T-helper 2 cell treated with Interferon-gamma antibody and Interleukin-4, amounts not matched to agents 100 ng/mL and 5 ng/mL, for 36 hours (primary cell): ENCODE data around the gene COL8A1. TPM values are rescaled to one million over a fixed set of nuclear protein-coding genes. Genes with fewer than 3 reads are reported as not detected.

Source experiments
- intact Hi-C: fragments of 100-400 bp; cut with micrococcal nuclease; formaldehyde crosslinking; loops from one replicate; pipeline ENCODE4 v1.15.1; 2023
- total RNA-seq: library from RNA; stranded (reverse); gene quantifications from 2 replicates; pipeline ENCODE4 v1.2.3, GENCODE V29; 2022

COL8A1 gene
- total RNA-seq, 1 donor from 2014 or later: not detected

GRCh38 chr3:99789011-99789721 lies 150.8 kb downstream of the COL8A1 start:
- intact Hi-C loops: no loop called here

DNA sequence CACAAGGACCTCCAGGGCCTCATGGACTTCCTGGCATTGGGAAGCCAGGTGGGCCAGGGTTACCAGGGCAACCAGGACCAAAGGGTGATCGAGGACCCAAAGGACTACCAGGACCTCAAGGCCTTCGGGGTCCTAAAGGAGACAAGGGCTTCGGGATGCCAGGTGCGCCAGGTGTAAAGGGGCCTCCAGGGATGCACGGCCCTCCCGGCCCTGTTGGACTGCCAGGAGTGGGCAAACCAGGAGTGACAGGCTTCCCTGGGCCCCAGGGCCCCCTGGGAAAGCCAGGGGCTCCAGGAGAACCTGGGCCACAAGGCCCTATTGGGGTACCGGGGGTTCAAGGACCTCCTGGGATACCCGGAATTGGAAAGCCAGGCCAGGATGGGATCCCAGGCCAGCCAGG lies 156.1 kb downstream of the COL8A1 start:
- intact Hi-C loops: no loop called here

- intact Hi-C loops: no loop called here
Observed at GRCh38 chr3:99795573-99795972, 157.2 kb downstream of the COL8A1 start.

DNA sequence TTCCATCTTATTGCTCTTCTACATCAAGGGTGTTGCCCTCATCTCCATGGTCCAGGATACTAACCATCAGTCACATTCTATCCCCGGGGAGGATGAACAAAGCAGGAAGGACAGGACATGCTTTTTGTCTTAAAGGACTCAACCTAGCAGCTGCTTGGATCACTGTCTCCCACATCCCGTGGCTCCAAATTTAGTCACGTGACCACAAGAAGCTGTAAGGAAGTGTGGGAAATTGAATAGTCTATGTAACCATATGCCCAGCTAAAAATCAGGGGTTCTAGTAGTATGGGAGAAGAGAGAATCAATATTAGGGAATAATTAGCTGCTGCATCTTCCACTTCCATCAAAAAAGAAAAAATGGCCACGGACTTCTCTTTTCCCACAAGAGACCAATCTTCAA lies 161.0 kb downstream of the COL8A1 start:
- intact Hi-C loops: no loop called here

- intact Hi-C loops: no loop called here
Observed at GRCh38 chr3:99803297-99803696, 164.9 kb downstream of the COL8A1 start.

GRCh38 chr3:99805160-99805559 lies 166.8 kb downstream of the COL8A1 start:
- intact Hi-C loops: no loop called here

DNA sequence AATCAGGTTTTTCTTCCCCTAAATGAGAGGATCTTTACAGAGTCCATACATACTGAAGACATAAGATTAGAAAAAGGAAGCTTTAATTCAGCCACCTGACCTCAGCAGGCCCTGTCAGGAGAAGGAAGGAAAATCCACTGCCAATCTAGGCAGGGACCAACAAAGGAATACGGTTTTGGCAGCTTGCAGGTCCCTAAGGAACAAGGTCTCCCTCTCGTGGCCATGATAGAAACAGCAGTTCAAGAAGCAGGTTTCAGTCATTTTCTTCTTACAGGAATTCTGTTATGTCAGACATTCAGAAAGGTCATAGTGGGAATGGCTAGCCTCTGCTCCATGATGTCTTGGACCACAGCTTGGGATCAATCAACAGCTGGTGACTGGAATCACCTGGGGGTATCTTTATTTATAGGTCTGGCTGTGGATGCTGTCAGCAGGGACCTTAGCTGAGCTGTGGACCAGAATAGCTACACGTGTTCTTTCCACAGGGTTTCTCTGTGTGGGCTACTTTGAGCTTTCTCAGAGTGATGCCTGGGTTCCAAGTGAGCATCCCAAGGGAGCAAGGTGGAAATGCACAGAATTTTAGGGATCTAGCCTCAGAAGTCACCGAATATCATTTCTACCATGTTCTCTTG lies 169.9 kb downstream of the COL8A1 start:
- intact Hi-C loops: no loop called here

GRCh38 chr3:99809565-99809964 lies 171.2 kb downstream of the COL8A1 start:
- intact Hi-C loops: no loop called here

GRCh38 chr3:99810403-99810802 lies 172.0 kb downstream of the COL8A1 start:
- intact Hi-C loops: loop anchor here (10.0 kb wide), 4 partner anchors 794 to 1986 kb away; partner anchors contain the start of genes ADGRG7, CRYBG3, DCBLD2 and GABRR3

DNA sequence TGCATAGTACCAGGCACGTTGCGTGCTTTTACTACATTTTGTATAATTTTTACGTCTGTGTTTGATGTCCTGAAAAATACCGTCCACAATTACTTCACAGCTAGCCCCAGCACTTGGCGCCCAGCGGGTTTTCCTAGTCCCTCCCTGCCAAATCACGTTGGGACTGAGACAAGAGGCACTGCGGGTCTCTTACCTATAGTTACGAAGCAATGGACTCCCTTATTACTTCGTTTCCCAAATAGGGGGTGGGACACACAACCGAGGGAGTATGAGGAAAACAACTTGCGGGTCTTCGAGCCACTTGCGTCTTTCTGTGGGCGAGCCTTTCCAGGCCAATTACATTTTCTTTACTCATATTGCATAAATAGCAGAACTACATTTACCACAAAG lies 178.6 kb downstream of the COL8A1 start:
- intact Hi-C loops: loop anchor here (1.0 to 10.0 kb wide), 11 partner anchors 394 to 1992 kb away; partner anchors contain the start of genes ADGRG7, CPOX, CRYBG3 and DCBLD2

GRCh38 chr3:99817437-99818240 lies 179.2 kb downstream of the COL8A1 start, which contains the start of gene CMSS1:
Gene CMSS1, plus strand, starts transcription at chr3:99817862.
- intact Hi-C loops: loop anchor here (1.0 to 10.0 kb wide), 11 partner anchors 393 to 1993 kb away; partner anchors contain the start of genes ADGRG7, CPOX, CRYBG3 and DCBLD2

DNA sequence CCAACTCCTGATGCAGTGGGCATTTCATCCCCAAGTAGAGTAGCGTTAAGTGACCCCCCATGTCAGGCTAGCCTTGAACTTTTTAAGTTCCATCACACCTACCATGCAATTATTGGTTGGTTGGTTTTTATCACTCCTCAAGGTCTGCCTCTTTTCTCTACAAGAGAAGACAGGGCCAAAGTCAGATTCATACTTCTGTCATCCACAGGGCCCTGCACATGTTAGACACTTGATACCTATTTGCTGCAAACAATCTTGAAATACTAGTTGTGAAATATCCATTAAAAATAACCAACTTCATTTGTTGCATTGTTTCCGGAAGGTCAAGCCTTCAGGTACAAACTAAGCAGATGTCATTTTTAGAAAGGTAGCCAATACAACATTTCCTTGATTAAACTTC lies 180.4 kb downstream of the COL8A1 start:
- intact Hi-C loops: loop anchor here (5.0 to 10.0 kb wide), 7 partner anchors 786 to 1994 kb away; partner anchors contain the start of genes ADGRG7, CPOX, CRYBG3 and DCBLD2

- intact Hi-C loops: no loop called here
Observed at GRCh38 chr3:99823723-99824711, 185.6 kb downstream of the COL8A1 start.

GRCh38 chr3:99825004-99825640 lies 186.7 kb downstream of the COL8A1 start:
- intact Hi-C loops: no loop called here

DNA sequence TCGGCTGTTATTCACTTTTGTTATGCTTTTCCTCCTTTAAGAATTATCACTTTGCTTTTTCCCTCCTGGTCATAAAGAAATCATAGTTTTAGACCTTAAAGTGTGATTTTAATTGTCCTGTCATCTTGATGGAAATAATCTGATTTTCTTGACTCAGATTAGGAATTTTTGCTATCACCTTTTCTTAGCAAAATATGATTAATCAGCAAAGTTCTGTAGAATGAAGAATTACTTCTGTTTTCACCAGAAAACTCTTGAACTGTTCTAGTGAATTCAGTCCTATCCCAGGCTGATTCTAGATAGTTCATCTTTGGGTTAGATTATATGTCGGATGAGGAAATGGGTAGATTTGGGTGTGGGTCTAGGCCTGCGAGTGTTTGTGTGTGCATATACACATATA lies 191.4 kb downstream of the COL8A1 start:
- intact Hi-C loops: loop anchor here (5.0 kb wide), 2 partner anchors 237 to 432 kb away; partner anchors contain the start of gene TBC1D23

DNA sequence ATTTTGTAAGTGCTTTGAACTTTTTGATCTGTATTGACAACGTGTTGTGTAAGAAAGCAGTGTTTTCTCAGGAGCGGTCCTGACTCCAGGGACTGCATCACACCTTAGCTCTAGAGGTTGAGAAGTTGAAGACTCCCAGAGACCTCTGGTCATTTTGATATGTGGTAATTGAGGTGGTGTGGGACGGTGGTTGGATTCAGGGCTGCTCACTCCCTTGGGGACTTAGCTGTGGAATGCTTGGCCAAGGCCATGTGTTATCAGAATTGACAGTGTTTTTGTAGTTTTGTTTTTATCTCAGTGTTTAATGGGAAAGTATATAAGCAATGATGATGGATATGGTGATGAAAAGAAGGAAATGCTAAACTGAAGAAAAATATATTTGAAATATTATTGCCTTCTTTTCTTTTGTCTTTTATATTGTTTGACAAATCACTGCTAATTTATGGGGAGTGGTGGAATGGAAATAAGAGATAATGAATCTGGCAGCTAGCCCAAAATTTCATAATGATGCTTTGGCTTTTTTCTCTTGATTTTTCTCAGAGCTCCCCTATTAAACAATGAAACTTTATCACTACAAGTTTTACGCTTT lies 195.3 kb downstream of the COL8A1 start:
- intact Hi-C loops: loop anchor here (2.0 to 5.0 kb wide), 3 partner anchors 234 to 757 kb away; partner anchors contain the start of gene TBC1D23

DNA sequence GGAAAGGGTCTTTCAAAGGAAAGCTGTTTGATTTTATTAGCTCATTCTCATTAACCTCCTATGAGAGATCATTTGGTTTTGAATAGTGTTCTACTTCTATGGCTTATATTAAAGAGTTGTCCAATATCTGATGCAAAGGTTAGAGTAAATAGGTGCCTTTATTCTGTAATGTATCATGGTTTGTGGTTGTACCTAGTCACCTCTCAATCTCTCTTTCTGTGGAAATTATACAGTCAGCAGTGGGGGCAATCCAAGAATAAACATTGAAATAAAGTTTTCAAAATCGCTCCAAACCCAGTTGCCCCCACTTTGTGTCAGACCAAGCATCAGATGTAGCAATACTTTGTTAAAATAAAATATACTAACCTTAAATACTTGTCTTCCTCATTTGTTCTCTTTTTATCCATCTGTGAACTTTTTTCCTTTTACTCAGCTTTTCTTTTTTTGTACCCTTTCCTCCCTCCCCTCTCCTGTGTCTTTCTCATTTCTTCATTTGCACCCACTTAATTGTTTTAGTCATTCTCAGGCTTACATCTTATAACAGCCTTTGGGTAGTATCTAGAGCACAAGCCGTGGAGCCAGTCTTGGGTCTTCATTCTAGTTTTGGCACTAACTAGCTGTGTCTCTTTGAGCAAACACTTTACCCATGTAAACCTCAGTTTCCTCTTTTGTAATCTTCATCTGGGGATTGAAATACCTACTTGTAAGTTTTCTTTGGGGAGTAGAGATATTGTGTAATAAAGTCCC lies 196.0 kb downstream of the COL8A1 start:
- intact Hi-C loops: loop anchor here (5.0 kb wide), 2 partner anchors 233 to 428 kb away; partner anchors contain the start of gene TBC1D23

DNA sequence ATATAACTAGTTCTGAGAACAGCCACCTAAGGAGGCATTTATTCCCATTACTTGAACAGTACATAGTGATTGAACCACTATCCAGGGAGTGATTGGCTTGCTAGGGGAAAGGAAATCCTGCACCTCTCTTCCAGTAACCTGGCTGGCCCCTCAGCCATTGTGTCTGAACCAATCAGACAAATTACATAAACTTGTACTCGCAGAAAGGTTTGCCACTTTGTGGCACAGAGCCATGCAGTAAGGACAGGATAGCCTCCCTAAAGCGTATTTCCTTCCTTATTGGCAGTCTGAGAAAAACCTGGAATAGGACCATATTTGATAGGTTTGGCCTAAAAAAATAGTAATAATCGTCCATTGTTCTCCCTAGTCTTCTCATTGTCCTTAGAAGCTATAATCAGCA lies 198.3 kb downstream of the COL8A1 start:
- intact Hi-C loops: no loop called here

- intact Hi-C loops: no loop called here
Observed at GRCh38 chr3:99837715-99838114, 199.3 kb downstream of the COL8A1 start.
